ENCODE results near the gene DNAJC6.
A peak's percentile ranks its signal among the peaks of the same experiment; 100 is the strongest.
"Not testable (repeated sequence)": the region's sequence is repeated elsewhere in the genome, so short reads cannot be mapped to it uniquely, and the experiment has no call there.

DNAJC6 gene

GRCh38 chr1:65431111-65431705 lies 121.9 kb downstream of the DNAJC6 start:
- peak; percentile 49 for DNase-seq (ENCODE audit: low read depth)

DNA sequence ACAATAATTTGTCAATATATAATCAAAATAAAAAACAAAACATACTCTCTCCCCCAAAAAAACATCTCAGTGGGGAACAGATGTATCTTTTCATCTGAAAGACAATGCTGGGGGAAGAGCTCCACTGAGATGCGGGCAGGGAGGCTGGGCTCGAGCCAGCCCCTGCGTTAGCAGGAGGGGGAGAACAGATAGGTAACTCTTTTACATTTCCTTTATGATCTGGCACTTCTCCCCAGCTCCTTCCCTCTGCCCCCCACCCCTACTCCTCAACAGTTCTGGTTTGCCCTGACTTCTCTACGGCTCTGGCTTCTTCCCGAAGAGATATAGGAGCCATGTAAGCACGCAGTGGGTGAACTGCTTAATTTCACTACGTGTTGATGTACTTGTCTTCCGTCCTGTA lies 123.6 kb downstream of the DNAJC6 start:
- DNase-seq (ENCODE audit: low read depth), result no peak

- no peak for DNase-seq (ENCODE audit: low read depth)
These were observed 124.9 kb downstream of the DNAJC6 start for GRCh38 chr1:65434255-65434654.

GRCh38 chr1:65434760-65435159 lies 125.4 kb downstream of the DNAJC6 start:
- no peak for DNase-seq (ENCODE audit: low read depth)

DNA sequence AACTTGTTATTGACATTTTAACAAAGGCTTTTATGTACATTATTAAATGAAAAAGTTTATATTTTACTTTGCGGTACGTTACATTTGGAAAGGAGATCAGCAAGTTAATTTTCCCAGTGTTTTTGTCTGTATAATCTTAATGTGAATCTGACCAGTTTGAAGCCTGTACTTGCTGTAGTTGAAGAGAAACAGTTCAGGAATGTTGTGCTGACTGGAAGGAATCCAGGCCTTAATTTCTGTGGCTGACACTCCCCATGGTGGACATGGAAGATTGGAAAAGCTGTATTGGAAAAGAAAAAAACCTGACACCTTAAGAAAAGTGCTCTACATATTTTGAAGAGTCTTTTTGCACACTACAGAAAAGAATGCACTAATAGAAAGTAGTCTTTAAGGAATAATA lies 126.6 kb downstream of the DNAJC6 start:
- no peak for DNase-seq (ENCODE audit: low read depth)

DNA sequence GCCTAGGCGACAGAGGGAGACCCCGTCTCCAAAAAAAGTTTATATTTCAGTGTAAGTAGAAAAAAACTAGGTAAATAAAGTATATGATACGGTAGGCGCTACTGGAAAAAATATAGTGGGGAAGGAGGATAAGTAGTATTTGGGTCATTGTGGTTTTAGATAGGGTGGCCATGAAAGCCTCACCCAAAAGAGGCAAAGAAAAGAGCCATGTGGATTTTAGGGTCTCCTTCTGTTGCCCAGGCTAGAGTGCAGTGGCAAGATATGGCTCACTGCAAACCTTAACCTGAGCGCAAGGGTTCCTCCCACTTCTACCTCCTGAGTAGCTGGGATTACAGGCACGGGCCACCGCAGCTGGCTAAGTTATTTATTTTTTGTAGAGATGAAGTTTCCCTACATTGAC lies 128.3 kb downstream of the DNAJC6 start:
- DNase-seq (ENCODE audit: low read depth), result no peak

GRCh38 chr1:65440322-65440900 lies 131.1 kb downstream of the DNAJC6 start:
- DNase-seq (ENCODE audit: low read depth), result no peak

GRCh38 chr1:65440915-65441314 lies 131.6 kb downstream of the DNAJC6 start:
- no peak for DNase-seq (ENCODE audit: low read depth)

- no peak for DNase-seq (ENCODE audit: low read depth)
These were observed 132.1 kb downstream of the DNAJC6 start for GRCh38 chr1:65441464-65441863.

- DNase-seq (ENCODE audit: low read depth), result no peak
These were observed 133.1 kb downstream of the DNAJC6 start for GRCh38 chr1:65442442-65442841.

DNA sequence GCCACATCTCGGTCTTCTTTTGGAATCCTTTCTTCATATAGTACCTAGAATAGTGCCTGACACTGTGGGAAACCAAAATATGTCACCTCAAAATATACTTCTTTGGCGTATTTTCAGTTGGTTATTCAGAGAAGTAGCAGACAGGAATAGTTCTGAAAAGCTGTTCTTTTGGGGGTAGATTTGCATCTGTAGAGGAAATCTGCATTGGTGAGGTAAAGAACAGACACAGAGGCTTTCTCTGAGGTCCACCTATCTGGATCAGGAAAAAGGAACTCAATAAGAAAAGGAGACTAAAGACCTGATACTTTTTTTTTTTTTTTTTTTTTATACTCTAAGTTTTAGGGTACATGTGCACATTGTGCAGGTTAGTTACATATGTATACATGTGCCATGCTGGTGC lies 134.3 kb downstream of the DNAJC6 start:
- DNase-seq (ENCODE audit: low read depth), result no peak

- DNase-seq (ENCODE audit: low read depth), result no peak
These were observed 134.8 kb downstream of the DNAJC6 start for GRCh38 chr1:65444128-65444640.

DNA sequence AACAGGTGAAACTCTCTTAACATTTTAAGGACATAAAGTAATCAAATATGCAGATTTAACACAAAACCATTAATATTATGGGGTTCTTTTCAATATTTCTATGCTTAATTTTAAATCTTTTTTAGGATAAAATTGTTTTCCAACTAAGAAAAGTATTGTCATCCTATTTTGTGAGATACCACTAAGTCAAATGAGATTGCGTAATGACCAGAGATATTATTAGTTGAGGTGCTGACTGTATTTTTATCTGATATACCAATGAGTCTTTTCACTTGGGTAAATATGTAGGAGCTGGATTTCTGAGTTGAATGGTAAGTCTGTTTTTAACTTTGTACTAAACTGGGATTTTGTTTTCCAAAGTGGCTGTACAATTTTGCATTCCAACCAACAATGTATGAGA lies 136.5 kb downstream of the DNAJC6 start:
- DNase-seq (ENCODE audit: low read depth), result no peak

DNA sequence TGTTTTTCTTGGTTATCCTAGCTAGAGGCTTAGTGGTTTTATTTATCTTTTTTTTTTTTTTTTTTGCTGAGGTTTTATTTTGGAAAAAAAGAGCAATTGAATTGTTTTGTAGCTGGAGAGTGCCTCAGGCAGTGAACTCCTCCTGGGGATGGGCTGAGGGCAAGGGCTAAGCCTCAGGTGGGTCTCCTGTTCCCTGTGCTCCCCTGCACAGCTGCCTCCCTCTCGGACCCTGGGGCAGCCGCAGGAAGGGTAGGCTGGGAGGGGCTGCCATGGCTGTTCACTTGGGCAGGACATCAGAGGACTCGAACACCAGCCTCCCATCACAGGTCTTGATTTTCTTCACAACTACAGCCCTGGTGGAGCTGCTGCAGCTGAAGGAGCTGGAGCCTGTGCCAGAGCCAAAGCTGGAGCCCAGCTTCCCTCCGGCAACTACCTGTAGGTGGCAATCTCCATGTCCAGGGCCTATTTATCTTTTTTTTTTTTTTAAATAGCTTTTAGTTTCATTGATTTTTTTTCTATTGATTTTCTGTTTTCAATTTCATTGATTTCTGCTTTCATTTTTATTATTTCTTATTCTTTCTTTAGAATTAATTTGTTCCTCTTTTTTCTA lies 140.0 kb downstream of the DNAJC6 start:
- no peak for DNase-seq (ENCODE audit: low read depth)

GRCh38 chr1:65455678-65456077 lies 146.3 kb downstream of the DNAJC6 start:
- DNase-seq (ENCODE audit: low read depth), result not testable (repeated sequence)

DNA sequence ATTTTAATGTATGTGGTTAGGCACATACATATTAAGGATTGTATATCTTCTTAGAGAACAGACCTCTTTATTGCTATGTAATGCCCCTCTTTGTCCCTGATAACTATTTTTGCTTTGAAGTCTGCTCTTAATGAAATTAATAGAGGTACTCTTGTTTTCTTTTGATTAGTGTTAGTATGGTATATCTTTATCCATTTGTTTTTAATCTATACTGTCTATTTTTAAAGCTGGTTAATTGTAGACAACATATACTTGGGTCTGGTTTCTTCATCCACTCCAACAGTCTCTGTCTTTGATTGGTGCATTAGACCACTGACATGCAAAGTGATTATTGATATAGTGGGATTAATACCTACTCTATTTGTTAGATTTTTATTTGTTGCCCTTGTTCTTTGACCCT lies 147.1 kb downstream of the DNAJC6 start:
- DNase-seq (ENCODE audit: low read depth), result no peak

DNA sequence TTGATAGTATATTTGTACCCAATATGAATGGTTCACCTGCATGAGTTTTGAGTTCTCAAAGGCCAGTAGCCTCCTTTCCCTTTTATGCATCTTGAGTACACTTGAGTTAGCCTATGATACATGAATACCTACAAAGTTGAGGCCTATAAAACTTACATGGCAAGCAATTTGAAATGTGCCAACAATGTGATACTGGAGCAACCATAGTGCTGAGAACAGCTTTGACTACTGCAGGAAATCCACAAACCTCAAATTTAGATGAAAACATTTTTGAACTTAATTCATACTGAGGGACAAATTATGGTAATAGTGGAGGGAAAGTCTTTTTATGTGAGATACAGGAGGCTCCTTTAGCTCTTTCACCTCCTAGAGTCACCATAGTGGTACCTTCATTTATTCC lies 148.5 kb downstream of the DNAJC6 start:
- DNase-seq (ENCODE audit: low read depth), result no peak

DNA sequence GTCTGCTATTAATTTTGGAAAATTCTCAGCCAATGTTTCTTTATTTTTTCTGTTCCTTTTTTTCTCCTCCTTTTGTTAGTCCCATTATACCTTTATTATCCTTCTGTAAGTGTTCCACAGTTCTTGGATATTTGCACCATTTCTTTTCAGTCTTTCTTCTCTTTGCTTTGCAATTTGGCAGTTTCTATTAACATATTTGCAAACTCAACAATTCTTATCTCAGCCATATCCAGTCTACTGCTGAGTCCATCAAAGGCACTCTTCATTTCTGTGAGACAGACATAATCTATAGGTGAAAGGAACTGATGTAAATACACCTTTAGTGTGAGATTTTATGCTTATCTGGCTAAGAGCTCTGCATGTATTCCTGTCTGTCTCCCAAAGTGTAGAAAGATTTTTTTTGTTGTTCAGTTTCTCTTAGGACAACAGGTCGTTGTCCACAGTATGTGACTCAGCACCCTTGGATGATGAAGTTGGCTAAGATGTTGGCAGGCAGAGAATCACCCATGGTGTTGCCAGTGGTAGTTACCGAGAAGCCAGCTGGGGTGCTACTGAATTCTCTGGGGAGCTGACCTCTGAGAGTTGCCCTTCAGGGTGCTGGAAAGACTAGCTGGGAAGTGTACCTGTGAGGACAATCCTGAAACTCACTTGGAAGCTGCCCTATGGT lies 149.5 kb downstream of the DNAJC6 start:
- no peak for DNase-seq (ENCODE audit: low read depth)

DNA sequence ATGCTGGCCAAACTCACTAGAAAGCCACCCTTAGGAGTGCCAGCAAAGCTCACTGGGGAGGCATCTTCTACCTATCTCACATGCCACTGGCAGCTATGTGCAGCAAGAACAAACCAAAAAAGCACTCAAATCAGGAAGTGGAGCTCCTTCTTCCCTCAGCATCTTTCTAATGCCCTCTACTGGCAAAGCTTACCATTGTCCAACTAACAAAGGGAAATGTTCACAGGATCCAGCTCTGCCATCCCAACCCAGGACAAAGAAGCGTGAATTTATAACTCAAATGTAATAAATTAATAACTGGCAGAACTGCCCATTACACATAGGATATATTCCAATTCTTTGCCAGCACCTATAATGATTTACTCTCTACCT lies 150.0 kb downstream of the DNAJC6 start:
- no peak for DNase-seq (ENCODE audit: low read depth)

All from fibroblast of the conjunctiva (primary cell).